K562 treated with DMSO at 1 percent for 12 hours (cell line): ENCODE results near the gene NR5A2. TPM values are rescaled to one million over a fixed set of nuclear protein-coding genes. Genes with fewer than 3 reads are reported as not detected.

Experiments
- total RNA-seq: library from RNA; unstranded; fragments of 300-600 nt; gene quantifications from 2 replicates; pipeline ENCODE4 v1.2.3, GENCODE V29; 2022; ENCODE audit not compliant: insufficient read depth

The NR5A2 gene
- 0.16 TPM in 2 replicates for total RNA-seq

DNA sequence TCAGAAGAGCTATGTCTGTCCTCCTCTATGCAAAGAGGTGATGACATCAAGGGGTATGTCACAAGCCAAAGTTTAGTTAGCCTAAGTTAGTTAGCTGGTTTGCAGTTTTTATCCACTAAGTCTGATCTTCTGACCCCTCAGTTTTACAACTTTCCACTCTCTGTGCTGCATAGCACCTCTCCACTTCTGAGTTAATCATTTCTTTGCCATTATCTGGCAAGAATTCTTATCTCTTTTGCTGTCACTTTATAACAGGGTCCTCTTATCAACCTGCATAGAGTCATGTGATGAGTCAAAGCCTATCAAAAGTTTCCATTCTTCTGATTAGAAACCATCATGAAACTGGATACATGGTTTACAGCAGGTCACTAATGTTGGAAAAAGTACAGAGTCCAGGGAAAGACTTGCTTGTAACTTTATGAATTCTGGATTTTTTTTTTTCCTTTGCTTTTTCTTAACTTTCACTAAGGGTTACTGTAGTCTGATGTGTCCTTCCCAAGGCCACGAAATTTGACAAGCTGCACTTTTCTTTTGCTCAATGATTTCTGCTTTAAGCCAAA, at the start of gene NR5A2:
Gene NR5A2 (plus strand): TSS at position 447 of the 560 bp plus-strand sequence. CDS start 138 bp downstream, outside the sequence.

